BLaER1 treated with 17β-estradiol and CSF1 and Interleukin-3, amounts not matched to agents 10 nM and 100 nM (cell line): ENCODE measurements around the gene FBXL13.
"Not testable (repeated sequence)": the region's sequence is repeated elsewhere in the genome, so short reads cannot be mapped to it uniquely, and the experiment has no call there.

Experiments used
- H3K27ac ChIP-seq, 11 experiments: shearing (Covaris generic); formaldehyde crosslinking; 2 replicates each; pipeline ENCODE4 v1.8.1; 2022
- H3K27me3 ChIP-seq, 11 experiments: shearing (Covaris generic); formaldehyde crosslinking; 2 replicates each; pipeline ENCODE4 v1.8.1; 2022
- H3K36me3 ChIP-seq, 11 experiments: shearing (Covaris generic); formaldehyde crosslinking; 2 replicates each; pipeline ENCODE4 v1.8.1; 2022
- H3K4me1 ChIP-seq, 10 experiments: shearing (Covaris generic); formaldehyde crosslinking; 2 replicates each; pipeline ENCODE4 v1.8.1; 2022
- H3K4me2 ChIP-seq, 11 experiments: shearing (Covaris generic); formaldehyde crosslinking; 2 replicates each; pipeline ENCODE4 v1.8.1; 2022
- H3K4me3 ChIP-seq, 10 experiments: shearing (Covaris generic); formaldehyde crosslinking; 2 replicates each; pipeline ENCODE4 v1.8.1; 2022
- H3K9ac ChIP-seq, 11 experiments: shearing (Covaris generic); formaldehyde crosslinking; 2 replicates each; pipeline ENCODE4 v1.8.1; 2022
- H3K9me3 ChIP-seq, 11 experiments: shearing (Covaris generic); formaldehyde crosslinking; replicated peaks in 1 of 11; 2 replicates each; pipeline ENCODE4 v1.8.1; 2022
- H4K20me1 ChIP-seq, 11 experiments: shearing (Covaris generic); formaldehyde crosslinking; 2 replicates each; pipeline ENCODE4 v1.8.1; 2022
- Cebpa-rat ChIP-seq, 11 experiments: shearing (Covaris generic); IDR thresholded peaks; 2 replicates each; pipeline ENCODE4 v1.8.1; 2022

Gene FBXL13

GRCh38 chr7:102908676-102909075 lies 165.9 kb downstream of the FBXL13 start:
- H3K36me3 ChIP-seq, result peaks cover 0 to 9% (median 0%) of the 10 kb centered on the region in 11 experiments; a peak in 1 of 22 replicates
- no peak overlapping the region for H3K4me2 ChIP-seq
- peaks cover 17 to 49% (median 33%) of the 10 kb centered on the region in 11 experiments for H3K9me3 ChIP-seq
- no peak for TF ChIP-seq Cebpa-rat (IDR thresholded peaks at IDR 0.05)
- no peak overlapping the region for H3K4me3 ChIP-seq
- H3K9ac ChIP-seq, result no peak overlapping the region
- no peaks in the 10 kb centered on the region for H3K27me3 ChIP-seq
- no peaks in the 10 kb centered on the region for H4K20me1 ChIP-seq
- H3K4me1 ChIP-seq, result peaks cover 0 to 12% (median 6%) of the 10 kb centered on the region in 10 experiments; a peak in 12 of 20 replicates
- no peak overlapping the region for H3K27ac ChIP-seq

GRCh38 chr7:102903576-102903975 lies 171.0 kb downstream of the FBXL13 start:
- H3K9me3 ChIP-seq, result peaks cover 9 to 29% (median 15%) of the 10 kb centered on the region in 11 experiments
- H4K20me1 ChIP-seq, H3K36me3 ChIP-seq, H3K9ac ChIP-seq, H3K4me2 ChIP-seq, H3K4me1 ChIP-seq, H3K4me3 ChIP-seq, H3K27ac ChIP-seq, H3K27me3 ChIP-seq: not testable (repeated sequence)

- not testable (repeated sequence) for H3K4me2 ChIP-seq, H3K27ac ChIP-seq, H3K9ac ChIP-seq, H3K36me3 ChIP-seq, H3K4me3 ChIP-seq, H4K20me1 ChIP-seq, H3K27me3 ChIP-seq
- peaks cover 0 to 18% (median 5%) of the 10 kb centered on the region in 11 experiments; a peak in 7 of 22 replicates for H3K9me3 ChIP-seq
- peaks cover 0 to 17% (median 3%) of the 10 kb centered on the region in 10 experiments; a peak in 8 of 20 replicates for H3K4me1 ChIP-seq
These were observed 172.5 kb downstream of the FBXL13 start for GRCh38 chr7:102902052-102902451.

GRCh38 chr7:102898532-102898859 lies 176.1 kb downstream of the FBXL13 start:
- Histone ChIP-seq H3K4me2 (peak overlapping the region in 4 of 11 experiments; percentile 14 to 36 (median 27); a peak in 6 of 22 replicates), H3K9me3 (no peaks in the 10 kb centered on the region; a peak in 2 of 22 replicates)

DNA sequence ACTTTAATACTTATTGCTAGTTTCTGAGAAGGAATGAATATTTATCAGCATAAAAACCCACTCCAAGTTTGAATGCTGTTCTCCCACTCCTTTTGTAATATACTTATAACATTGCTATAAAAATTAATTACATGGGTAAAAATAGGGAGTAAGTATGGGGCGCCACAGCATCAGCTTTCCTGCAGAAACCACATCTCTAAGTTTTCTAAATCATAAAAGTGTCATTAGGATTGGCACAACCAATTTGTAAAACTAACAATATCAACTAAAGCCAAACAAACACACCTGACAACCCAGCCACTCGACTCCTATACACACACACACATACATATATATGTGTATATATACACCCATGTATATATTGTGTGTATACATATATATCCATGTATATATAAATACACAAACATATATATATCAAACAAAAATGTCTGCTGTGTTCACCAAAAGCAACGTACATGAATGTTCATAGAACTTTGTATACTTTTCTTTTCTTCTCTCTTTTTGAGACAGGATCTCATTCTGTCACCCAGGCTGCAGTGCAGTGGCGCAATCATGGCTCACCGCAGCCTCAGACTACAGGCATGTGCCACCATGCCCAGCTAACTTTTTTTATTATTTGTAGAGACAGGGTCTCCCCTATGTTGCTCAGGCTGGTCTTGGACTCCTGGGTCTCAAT lies 176.6 kb downstream of the FBXL13 start:
- Histone ChIP-seq H3K4me2 (peak overlapping the region in 4 of 11 experiments; percentile 14 to 36 (median 27); a peak in 6 of 22 replicates), H3K9ac (no peak overlapping the region), H3K9me3 (no peaks in the 10 kb centered on the region; a peak in 2 of 22 replicates), H3K27ac (peak overlapping the region in 2 of 11 experiments; percentile 17 to 22; a peak in 1 of 22 replicates), H3K27me3 (no peaks in the 10 kb centered on the region), H3K4me1 (peaks cover 3 to 49% (median 24%) of the 10 kb centered on the region in 10 experiments), H3K4me3 (no peak overlapping the region), H3K36me3 (no peaks in the 10 kb centered on the region), H4K20me1 (no peaks in the 10 kb centered on the region)
- TF ChIP-seq Cebpa-rat (IDR thresholded peaks at IDR 0.05), result no peak

More at GRCh38 chr7:102898532-102898859, 176.1 kb downstream of the FBXL13 start:
- H3K4me1 ChIP-seq, result peaks cover 0 to 44% (median 19%) of the 10 kb centered on the region in 10 experiments; a peak in 15 of 20 replicates
- H3K36me3 ChIP-seq, result no peaks in the 10 kb centered on the region
- H3K27ac ChIP-seq, result peak overlapping the region in 2 of 11 experiments; percentile 17 to 22; a peak in 1 of 22 replicates
- H4K20me1 ChIP-seq, result no peaks in the 10 kb centered on the region
- no peak overlapping the region for H3K4me3 ChIP-seq
- H3K27me3 ChIP-seq, result no peaks in the 10 kb centered on the region
- no peak for TF ChIP-seq Cebpa-rat (IDR thresholded peaks at IDR 0.05)
- no peak overlapping the region for H3K9ac ChIP-seq

DNA sequence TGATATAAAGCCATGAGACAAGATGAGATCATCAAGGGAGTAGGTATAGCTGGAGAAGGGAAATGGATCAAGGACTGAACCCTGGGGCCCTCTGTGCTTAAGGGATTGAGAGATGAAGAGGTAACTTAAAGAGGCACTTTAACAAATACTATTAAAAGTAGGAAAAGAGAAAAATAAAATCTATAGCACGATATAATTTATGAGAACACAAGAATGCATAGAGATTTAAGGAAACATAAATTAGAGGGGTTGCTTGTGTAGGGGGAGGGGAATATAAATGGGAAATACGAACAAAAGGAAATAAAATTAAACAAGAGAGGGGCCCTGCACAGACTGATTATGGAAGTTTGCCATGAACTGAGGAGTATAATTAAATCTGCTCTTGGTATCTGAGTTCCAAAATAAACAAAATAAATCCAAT lies 177.4 kb downstream of the FBXL13 start:
- Histone ChIP-seq H3K9me3 (no peaks in the 10 kb centered on the region; a peak in 1 of 22 replicates), H3K4me3 (no peak overlapping the region), H3K9ac (no peak overlapping the region), H4K20me1 (no peaks in the 10 kb centered on the region), H3K4me1 (peaks cover 11 to 57% (median 32%) of the 10 kb centered on the region in 10 experiments), H3K27ac (no peak overlapping the region), H3K27me3 (no peaks in the 10 kb centered on the region), H3K36me3 (no peaks in the 10 kb centered on the region), H3K4me2 (no peak overlapping the region)
- TF ChIP-seq Cebpa-rat (IDR thresholded peaks at IDR 0.05), result no peak

- Histone ChIP-seq H3K9ac (no peak overlapping the region), H3K4me1 (peaks cover 17 to 63% (median 38%) of the 10 kb centered on the region in 10 experiments), H3K27ac (no peak overlapping the region), H3K4me2 (no peak overlapping the region), H4K20me1 (no peaks in the 10 kb centered on the region), H3K27me3 (no peaks in the 10 kb centered on the region), H3K4me3 (no peak overlapping the region), H3K36me3 (no peaks in the 10 kb centered on the region), H3K9me3 (no peaks in the 10 kb centered on the region; a peak in 1 of 22 replicates)
- no peak for TF ChIP-seq Cebpa-rat (IDR thresholded peaks at IDR 0.05)
These were observed 178.0 kb downstream of the FBXL13 start for GRCh38 chr7:102896585-102896984.

DNA sequence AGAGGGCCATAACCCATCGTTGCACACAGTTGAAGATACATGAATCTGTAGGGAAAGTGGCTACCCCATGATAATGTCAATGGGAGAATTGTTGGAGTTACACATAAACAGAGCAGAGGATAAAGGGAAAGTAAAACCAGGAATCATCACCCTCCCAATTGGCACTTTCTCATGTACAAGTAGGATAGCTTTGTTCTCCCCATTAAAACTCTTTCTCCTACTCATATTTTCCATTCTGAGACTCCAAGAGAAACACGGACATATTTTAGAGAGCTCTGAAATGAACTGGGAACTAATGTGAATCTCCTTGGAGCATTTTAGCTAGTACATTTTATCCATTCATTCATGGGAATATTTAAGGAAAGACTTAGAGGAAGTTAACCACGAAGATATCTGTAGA lies 179.0 kb downstream of the FBXL13 start:
- Histone ChIP-seq H3K9me3 (no peaks in the 10 kb centered on the region; a peak in 1 of 22 replicates), H3K27ac (peak overlapping the region in 2 of 11 experiments; percentile 22 to 92; a peak in 1 of 22 replicates), H3K9ac (no peak overlapping the region), H3K4me1 (peaks cover 27 to 73% (median 48%) of the 10 kb centered on the region in 10 experiments), H3K27me3 (no peaks in the 10 kb centered on the region), H3K4me2 (peak overlapping the region in 5 of 11 experiments; percentile 10 to 84 (median 68); a peak in 7 of 22 replicates), H3K36me3 (no peaks in the 10 kb centered on the region), H4K20me1 (no peaks in the 10 kb centered on the region), H3K4me3 (no peak overlapping the region)
- TF ChIP-seq Cebpa-rat (IDR thresholded peaks at IDR 0.05), result no peak

- TF ChIP-seq Cebpa-rat (IDR thresholded peaks at IDR 0.05), result peak in 3 of 11 experiments; percentile 22 to 91 (median 88); a peak in 7 of 22 replicates
- Histone ChIP-seq H3K27ac (peak overlapping the region in 10 of 11 experiments; percentile 48 to 92 (median 84); a peak in 19 of 22 replicates), H3K36me3 (no peaks in the 10 kb centered on the region), H3K9ac (peak overlapping the region in 8 of 11 experiments; percentile 28 to 75 (median 58); a peak in 14 of 22 replicates), H3K9me3 (peaks cover 0 to 11% (median 6%) of the 10 kb centered on the region in 11 experiments; a peak in 6 of 22 replicates), H3K4me3 (peak overlapping the region in 5 of 10 experiments; percentile 14 to 34 (median 30); a peak in 5 of 20 replicates), H3K4me2 (peak overlapping the region; percentile 14 to 92 (median 70)), H4K20me1 (no peaks in the 10 kb centered on the region), H3K4me1 (peaks cover 37 to 79% (median 59%) of the 10 kb centered on the region in 10 experiments), H3K27me3 (no peaks in the 10 kb centered on the region)
These were observed 181.8 kb downstream of the FBXL13 start for GRCh38 chr7:102892631-102893278.
